Stomach (tissue), 9 donors: ENCODE data around the gene MYH9. TPM values are rescaled to one million over a fixed set of nuclear protein-coding genes. Genes with fewer than 3 reads are reported as not detected.

Source experiments
- DNase-seq, 2 donors: peaks; one replicate each; pipeline versions ENCODE4 v3.0.0 to v3.0.0-alpha.2; 2013 to 2019
- H3K27ac ChIP-seq, 5 donors: fragments of 200-600 bp in 4 of 5; sonication (generic) in 4 of 5; one replicate each; pipeline ENCODE4 v1.5.1; 2013 to 2019; ENCODE audit warnings: mild to moderate bottlenecking in 1 of 5, moderate library complexity in 1 of 5
- H3K27me3 ChIP-seq, 3 donors: fragments of 200-600 bp; sonication (generic); one replicate each; pipeline ENCODE4 v1.5.1; 2017 to 2019; ENCODE audit warnings: mixed run types in 1 of 3
- H3K36me3 ChIP-seq, 4 donors: fragments of 200-600 bp; sonication (generic); 1 replicate in 3 of 4; 2 replicates in 1 of 4; pipeline ENCODE4 v1.5.1; 2016 to 2019
- H3K4me1 ChIP-seq, 4 donors: fragments of 200-600 bp; sonication (generic); one replicate each; pipeline ENCODE4 v1.5.1; 2016 to 2019
- H3K4me3 ChIP-seq, 4 donors: fragments of 200-600 bp; sonication (generic) in 3 of 4; one replicate each; pipeline ENCODE4 v1.5.1; 2016 to 2019; ENCODE audit warnings: mild to moderate bottlenecking in 1 of 4
- H3K9me3 ChIP-seq, 4 donors: fragments of 200-600 bp; sonication (generic); one replicate each; pipeline ENCODE4 v1.5.1; 2016 to 2019
- CTCF ChIP-seq, 7 experiments: fragments of 450-650 bp in 4 of 7; fragments of 200-600 bp in 3 of 7; sonication (generic) in 3 of 7; IDR thresholded peaks; one replicate each; pipeline ENCODE4 v1.5.1; 2016 to 2019; ENCODE audit warnings: antibody characterized with exemption in 7 of 7, control low read depth in 2 of 7, mild to moderate bottlenecking in 1 of 7
- EP300 ChIP-seq: sonication (generic); formaldehyde crosslinking; IDR thresholded peaks from one replicate; pipeline ENCODE4 v1.6.1; 2017; ENCODE audit warnings: antibody characterized with exemption
- POLR2A ChIP-seq, 4 donors: fragments of 450-650 bp; IDR thresholded peaks; one replicate each; pipeline ENCODE4 v1.6.1; 2016; ENCODE audit warnings: antibody characterized with exemption in 4 of 4, control low read depth in 2 of 4, mild to moderate bottlenecking in 1 of 4, moderate library complexity in 1 of 4
- POLR2AphosphoS5 ChIP-seq, 3 donors: sonication (generic); formaldehyde crosslinking; IDR thresholded peaks; one replicate each; pipeline ENCODE4 v1.6.1; 2016; ENCODE audit warnings: antibody characterized with exemption in 3 of 3
- WGBS, 5 donors: extraction: QIAGEN DNeasy Blood & Tissue Kit in 3 of 5; methylation state at CpG; one replicate each; pipeline versions ENCODE4 v1.1.5 to v1.1.7; 2013 to 2018; 5-methylcytosine and 5-hydroxymethylcytosine counted together
- intact Hi-C: fragments of 100-400 bp; cut with DNase I; formaldehyde crosslinking; loops from one replicate; pipeline ENCODE4 v1.15.1; 2023; ENCODE audit warnings: low total_unique reads
- polyA plus RNA-seq, 3 donors: library from polyadenylated mRNA; stranded (reverse); fragments of 200-250 nt; gene quantifications; one replicate each; pipeline ENCODE4 v1.2.3, GENCODE V29; 2013
- total RNA-seq, 5 donors: library from RNA; depleted of rRNA; stranded (reverse); fragments of >200 nt; gene quantifications; one replicate each; pipeline versions ENCODE4 v1.1.0 to v1.2.3, GENCODE V29; 2014 to 2016
- donor health status: healthy with polysubstance abuse.
- donor health status: Bipolar disorder and iron deficiency.
- donor health status: healthy.

The MYH9 gene
- total and polyA plus RNA-seq, 8 donors: 46.7 to 620 (median 197) TPM

GRCh38 chr22:36331912-36332622 is 55.7 kb downstream of the MYH9 start:
- Histone ChIP-seq H3K36me3 (peaks cover 25 to 55% (median 44%) of the 10 kb centered on the region in 4 donors), H3K9me3 (no peaks in the 10 kb centered on the region), H3K27ac (peak overlapping the region; percentile 90 to 100 (median 95)), H3K27me3 (no peaks in the 10 kb centered on the region), H3K4me1 (peaks cover 96 to 100% (median 99%) of the 10 kb centered on the region in 4 donors), H3K4me3 (no peak overlapping the region)
- TF ChIP-seq POLR2AphosphoS5 (IDR thresholded peaks at IDR 0.05): peak in 2 of 3 donors; percentile 36 to 47
- TF ChIP-seq POLR2A (IDR thresholded peaks at IDR 0.05): no peak
- DNase-seq: peak; percentile 69 to 89
- intact Hi-C loops: no loop called here
- WGBS, 5 donors: 23 to 35% (median 29%) methylated on average over 12 to 15 of the region's 15 CpGs

- Histone ChIP-seq H3K27me3 (no peaks in the 10 kb centered on the region), H3K9me3 (no peaks in the 10 kb centered on the region), H3K4me3 (peak overlapping the region in 2 of 4 donors; percentile 3 to 14), H3K36me3 (peaks cover 25 to 55% (median 44%) of the 10 kb centered on the region in 4 donors), H3K27ac (peak overlapping the region; percentile 90 to 100 (median 95)), H3K4me1 (peaks cover 90 to 100% (median 99%) of the 10 kb centered on the region in 4 donors)
- WGBS, 5 donors: 18 to 37% (median 29%) methylated on average over 9 to 11 of the region's 11 CpGs
- intact Hi-C loops: no loop called here
- peak; percentile 79 to 93 for DNase-seq
- no peak for TF ChIP-seq POLR2A (IDR thresholded peaks at IDR 0.05)
- TF ChIP-seq POLR2AphosphoS5 (IDR thresholded peaks at IDR 0.05): peak; percentile 73 to 90 (median 87)
- no peak for TF ChIP-seq CTCF (IDR thresholded peaks at IDR 0.05)
- no peak for TF ChIP-seq EP300
Measured at GRCh38 chr22:36331306-36331911, 56.4 kb downstream of the MYH9 start.

GRCh38 chr22:36330655-36331305 is 57.0 kb downstream of the MYH9 start:
- H3K27me3 ChIP-seq: no peaks in the 10 kb centered on the region
- peak in 1 of 2 donors; percentile 69 for DNase-seq
- WGBS, 5 donors: 21 to 38% (median 27%) methylated on average over 11 to 20 of the region's 20 CpGs
- peak; percentile 70 for TF ChIP-seq EP300
- TF ChIP-seq POLR2AphosphoS5 (IDR thresholded peaks at IDR 0.05): peak in 2 of 3 donors; percentile 21 to 43
- no peak for TF ChIP-seq POLR2A (IDR thresholded peaks at IDR 0.05)
- no peak for TF ChIP-seq CTCF (IDR thresholded peaks at IDR 0.05)
- intact Hi-C loops: no loop called here
- H3K4me3 ChIP-seq: peak overlapping the region in 2 of 4 donors; percentile 3 to 14
- H3K36me3 ChIP-seq: peaks cover 28 to 55% (median 45%) of the 10 kb centered on the region in 4 donors
- H3K27ac ChIP-seq: peak overlapping the region; percentile 90 to 100 (median 95)
- peaks cover 90 to 100% (median 99%) of the 10 kb centered on the region in 4 donors for H3K4me1 ChIP-seq
- no peaks in the 10 kb centered on the region for H3K9me3 ChIP-seq

- intact Hi-C loops: no loop called here
- no peak for TF ChIP-seq EP300
- no peaks in the 10 kb centered on the region for H3K9me3 ChIP-seq
- peaks cover 90 to 100% (median 99%) of the 10 kb centered on the region in 4 donors for H3K4me1 ChIP-seq
- peak overlapping the region; percentile 81 to 100 (median 95) for H3K27ac ChIP-seq
- H3K4me3 ChIP-seq: no peak overlapping the region
- no peak for DNase-seq
- no peaks in the 10 kb centered on the region for H3K27me3 ChIP-seq
- 51 to 79% (median 75%) methylated on average over 9 of the region's 9 CpGs for WGBS, 5 donors
- H3K36me3 ChIP-seq: peaks cover 29 to 55% (median 45%) of the 10 kb centered on the region in 4 donors
Measured at GRCh38 chr22:36330127-36330526, 57.6 kb downstream of the MYH9 start.
